GM18505 (cell line): ENCODE data around the gene SLC35D1.
"Not testable (repeated sequence)": the region's sequence is repeated elsewhere in the genome, so short reads cannot be mapped to it uniquely, and the experiment has no call there.

Source experiments
- ATAC-seq: cut with Tn5 transposase; IDR thresholded peaks from one replicate; pipeline ENCODE4 v1.9.1; 2021; ENCODE audit not compliant: unreplicated experiment
- POLR2A ChIP-seq: IDR thresholded peaks from 4 replicates; pipeline ENCODE4 v1.6.1; 2011; ENCODE audit warnings: borderline replicate concordance; ENCODE audit not compliant: insufficient read depth, insufficient read length; ENCODE audit errors: extremely low read depth

SLC35D1 gene

DNA sequence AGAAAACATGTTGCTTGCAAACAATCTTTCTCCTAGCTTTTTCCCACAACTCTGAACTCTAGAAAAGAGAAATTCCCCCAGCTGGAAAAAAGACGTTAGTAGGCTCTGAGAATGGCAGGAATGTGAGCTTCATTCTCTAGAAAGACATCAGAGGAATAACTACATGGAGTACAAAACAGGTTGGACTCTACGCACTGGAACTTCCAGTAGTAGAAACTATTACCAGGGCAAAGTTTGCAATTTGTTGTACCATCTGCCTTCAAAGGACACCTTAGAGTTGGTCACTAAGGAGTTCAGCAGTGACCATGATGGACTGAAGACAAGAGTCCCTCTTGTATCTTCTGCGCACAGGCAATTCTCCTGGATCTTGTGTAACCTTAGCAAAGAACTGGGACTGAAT is 60.9 kb downstream of the SLC35D1 start:
- TF ChIP-seq POLR2A = no peak
- ATAC-seq = no peak

DNA sequence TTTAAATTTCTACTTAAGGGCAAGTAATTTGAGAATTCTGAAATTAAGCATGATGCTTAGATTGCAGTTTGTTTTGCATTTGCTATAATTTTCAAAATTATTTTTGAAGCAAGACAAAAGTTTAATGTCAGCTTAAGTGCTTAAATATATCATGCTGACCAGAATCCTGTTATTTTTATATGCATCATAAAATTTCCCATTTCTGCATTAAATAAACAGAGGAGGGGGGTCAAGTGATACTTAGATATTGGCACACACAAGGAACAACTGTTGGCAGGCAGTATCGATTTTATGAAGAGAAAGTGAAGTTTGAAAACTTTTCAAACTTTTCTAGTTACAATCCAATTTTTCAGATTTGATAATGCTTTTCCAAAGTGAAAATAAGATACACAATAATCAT is 68.1 kb downstream of the SLC35D1 start:
- no peak for TF ChIP-seq POLR2A
- no peak for ATAC-seq

GRCh38 chr1:66984491-66984890 is 69.5 kb downstream of the SLC35D1 start:
- ATAC-seq = peak; percentile 81
- no peak for TF ChIP-seq POLR2A

DNA sequence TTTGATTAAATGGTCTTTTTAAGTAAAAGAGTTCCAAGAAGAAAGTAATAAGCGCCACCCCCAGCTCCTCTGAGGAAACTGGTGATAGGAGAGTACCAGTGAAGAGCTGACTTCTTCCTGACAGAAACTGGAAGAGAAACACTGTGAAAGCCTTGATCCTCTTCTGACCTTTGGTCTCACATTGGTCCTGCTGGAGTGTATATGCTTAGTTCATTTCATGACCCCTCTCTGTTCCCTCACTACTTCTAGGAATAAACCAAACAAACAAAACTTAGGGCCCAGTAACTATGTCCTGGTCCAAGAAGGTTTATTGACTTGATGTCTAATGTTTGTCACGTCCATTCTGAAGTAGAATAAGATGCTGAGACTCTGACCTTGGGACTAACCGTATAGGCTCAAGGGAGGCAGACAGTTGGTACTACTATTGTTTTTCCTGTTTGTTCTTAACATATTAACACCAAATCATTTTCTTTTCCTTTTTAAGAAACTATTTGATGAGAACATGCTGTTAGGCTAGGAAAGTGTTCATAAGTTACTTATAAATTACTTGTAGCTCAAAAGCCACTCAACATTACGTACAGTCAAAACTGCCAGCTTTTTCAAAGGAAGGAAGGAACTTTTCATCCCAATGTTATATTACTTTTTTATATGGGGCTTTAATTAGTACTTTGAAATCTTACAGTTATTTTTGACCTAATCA is 71.2 kb downstream of the SLC35D1 start:
- ATAC-seq = peak; percentile 44
- no peak for TF ChIP-seq POLR2A

DNA sequence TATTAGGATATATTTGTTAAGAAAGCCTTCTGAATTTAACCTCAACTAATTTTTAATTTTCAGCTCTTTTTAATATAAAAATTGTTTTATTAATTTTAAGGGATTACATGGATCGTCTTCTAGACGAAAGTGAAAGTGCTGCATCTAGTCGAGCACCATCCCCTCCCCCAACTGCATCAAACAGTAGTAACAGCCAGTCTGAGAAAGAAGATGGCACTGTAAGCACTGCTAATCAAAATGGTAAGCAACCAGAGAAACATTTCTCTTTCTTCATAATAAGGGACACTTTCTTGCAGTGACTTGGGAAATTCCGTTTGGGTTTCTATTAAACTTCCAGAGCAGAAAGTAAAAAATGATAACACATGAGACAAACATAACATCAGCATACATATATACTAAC is 72.3 kb downstream of the SLC35D1 start:
- no peak for ATAC-seq
- no peak for TF ChIP-seq POLR2A

DNA sequence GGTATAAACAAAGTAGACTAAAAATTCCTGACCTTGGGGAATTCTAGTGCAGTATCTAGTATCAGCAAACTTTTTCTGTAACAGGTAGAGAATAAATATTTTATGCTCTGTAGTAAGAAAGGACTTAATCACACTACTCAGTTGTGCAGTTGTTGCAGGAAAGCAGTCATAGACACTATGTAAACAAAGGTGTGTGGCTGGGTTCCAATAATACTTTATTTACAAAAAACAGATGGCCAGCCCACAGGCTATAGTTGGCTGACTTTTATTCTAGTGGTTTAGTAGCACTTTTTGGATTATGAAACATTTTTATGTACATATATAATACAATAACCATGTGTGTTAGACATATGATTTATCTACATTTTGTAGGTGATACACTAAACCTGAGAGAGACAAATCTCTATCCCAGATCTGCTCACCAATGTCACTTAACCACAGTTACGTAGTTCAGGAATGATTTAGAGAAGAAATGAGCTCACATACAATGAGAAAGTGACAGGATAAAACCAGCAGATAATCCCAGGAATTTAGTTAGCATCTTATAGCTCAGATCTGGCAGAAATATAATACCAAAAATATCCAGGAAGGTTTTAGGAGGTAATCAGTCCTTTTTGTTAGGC is 73.1 kb downstream of the SLC35D1 start:
- ATAC-seq = no peak
- no peak for TF ChIP-seq POLR2A

GRCh38 chr1:66979621-66980020 is 74.3 kb downstream of the SLC35D1 start:
- ATAC-seq = not testable (repeated sequence)

DNA sequence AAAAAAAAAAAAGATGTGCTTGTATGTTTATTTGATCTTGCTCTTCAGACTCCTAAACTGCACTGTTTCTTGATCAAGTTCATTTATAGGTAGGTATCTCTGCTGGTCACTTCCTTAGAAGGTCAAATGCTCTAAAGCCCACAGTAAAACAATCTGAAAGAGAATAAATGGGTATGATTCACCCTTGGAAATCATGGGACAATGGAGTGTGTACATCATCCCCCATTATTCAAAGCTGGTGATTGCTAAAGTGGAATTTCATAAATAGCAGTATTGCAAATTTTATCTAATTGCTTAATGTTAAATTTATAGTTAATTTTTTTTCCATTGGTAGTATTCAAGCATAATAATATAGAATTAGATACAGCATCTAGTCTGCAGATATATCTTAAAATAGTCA is 75.7 kb downstream of the SLC35D1 start:
- no peak for TF ChIP-seq POLR2A
- ATAC-seq = no peak

DNA sequence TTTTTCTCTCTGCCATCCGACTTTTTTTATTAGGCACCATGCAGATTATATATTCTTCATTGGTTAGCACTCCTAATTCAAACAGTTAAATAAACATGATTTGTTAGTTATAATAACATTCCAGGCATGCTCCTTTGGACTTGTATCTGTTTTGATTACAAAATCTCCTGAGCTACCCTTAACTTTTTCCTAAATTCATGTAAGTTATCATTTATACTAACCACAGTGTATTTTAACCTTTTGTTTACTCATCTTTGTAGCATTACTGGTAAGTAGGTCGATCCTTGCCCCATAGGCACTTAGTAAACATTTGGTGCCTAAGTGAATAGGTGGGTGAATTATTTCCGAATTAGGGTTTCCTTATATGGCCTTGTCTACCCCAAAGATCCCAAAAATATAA is 85.4 kb downstream of the SLC35D1 start:
- no peak for ATAC-seq
- no peak for TF ChIP-seq POLR2A

DNA sequence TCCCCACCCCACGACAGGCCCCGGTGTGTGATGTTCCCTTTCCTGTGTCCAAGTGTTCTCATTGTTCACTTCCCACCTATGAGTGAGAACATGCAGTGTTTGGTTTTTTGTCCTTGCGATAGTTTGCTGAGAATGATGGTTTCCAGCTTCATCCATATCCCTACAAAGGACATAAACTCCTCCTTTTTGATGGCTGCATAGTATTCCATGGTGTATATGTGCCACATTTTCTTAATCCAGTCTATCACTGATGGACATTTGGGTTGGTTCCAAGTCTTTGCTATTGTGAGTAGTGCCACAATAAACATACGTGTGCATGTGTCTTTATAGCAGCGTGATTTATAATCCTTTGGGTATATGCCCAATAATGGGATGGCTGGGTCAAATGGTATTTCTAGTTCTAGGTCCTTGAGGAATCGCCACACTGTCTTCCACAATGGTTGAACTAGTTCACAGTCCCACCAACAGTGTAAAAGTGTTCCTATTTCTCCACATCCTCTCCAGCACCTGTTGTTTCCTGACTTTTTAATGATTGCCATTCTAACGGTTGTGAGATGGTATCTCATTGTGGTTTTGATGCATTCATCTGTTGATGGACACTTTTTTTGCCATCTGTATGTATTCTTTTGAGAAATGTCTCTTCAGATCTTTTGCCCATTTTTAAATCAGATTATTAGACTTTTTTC is 87.6 kb downstream of the SLC35D1 start:
- ATAC-seq = not testable (repeated sequence)

- no peak for ATAC-seq
- no peak for TF ChIP-seq POLR2A
Observed at GRCh38 chr1:66957938-66958337, 96.0 kb downstream of the SLC35D1 start.

DNA sequence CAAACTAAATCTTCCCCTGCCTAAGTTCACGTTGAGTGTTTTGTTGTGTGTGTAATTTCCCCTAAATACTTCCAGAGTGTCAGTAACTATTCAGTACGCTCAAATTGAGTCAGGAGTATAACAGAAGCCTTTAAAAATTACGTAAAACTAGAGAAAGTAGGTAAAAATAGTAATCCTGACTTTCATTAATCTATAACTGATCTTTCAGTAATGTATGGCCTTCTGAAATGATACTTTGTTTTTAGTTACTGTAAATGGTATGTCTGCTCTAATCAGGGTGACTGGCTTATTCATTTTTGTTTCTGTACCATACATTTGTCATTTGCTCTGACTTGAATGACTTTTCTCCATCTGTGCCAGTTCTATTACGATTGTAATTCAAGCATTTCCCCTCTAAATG is 99.7 kb downstream of the SLC35D1 start:
- peak; percentile 60 for ATAC-seq
- TF ChIP-seq POLR2A = no peak

DNA sequence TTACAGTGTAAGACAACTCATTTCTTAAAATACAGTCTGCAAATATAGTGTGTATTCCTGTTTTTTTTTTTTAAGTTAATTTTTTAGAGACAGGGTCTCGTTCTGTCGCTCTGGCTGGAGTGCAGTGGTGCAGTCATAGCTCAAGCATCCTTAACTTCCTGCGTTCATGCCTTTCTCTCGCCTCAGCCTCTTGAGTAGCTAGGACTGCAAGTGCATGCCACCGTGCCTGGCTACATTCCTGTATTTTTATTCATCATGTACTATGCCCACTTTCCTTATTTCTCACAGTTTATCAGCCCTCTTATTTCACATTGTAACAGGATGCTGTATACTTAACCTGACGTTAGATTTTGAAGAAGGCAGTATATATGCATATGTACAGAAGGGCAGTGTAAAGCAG is 102.4 kb downstream of the SLC35D1 start:
- no peak for ATAC-seq
- TF ChIP-seq POLR2A = no peak
